ENCODE measurements around the gene AGO1. TPM values are rescaled to one million over a fixed set of nuclear protein-coding genes. Genes with fewer than 3 reads are reported as not detected.

AGO1 gene
- total RNA-seq, 1 donor from 2014 or later, result 35.1 TPM

DNA sequence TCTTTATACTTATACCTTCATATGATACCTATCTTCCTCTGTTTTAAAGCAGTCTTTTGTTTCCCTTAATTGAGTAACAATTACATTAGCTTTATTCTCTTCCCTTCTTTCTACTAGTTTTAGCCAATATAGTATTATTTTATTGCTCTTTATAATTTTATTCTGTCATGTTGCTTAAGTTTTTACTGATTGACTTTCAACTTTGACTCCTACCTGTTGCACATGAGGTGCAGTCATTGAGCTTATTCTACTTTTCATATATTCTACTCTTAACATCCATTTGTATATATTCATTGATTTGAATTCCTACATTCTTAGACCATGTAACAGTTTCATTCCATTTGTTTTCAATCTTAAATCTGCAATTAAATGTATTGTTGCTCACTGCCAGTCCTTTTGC, 97.1 kb downstream of the AGO1 start:
- Histone ChIP-seq H3K36me3 (ENCODE audit: insufficient read depth, low read length) (no peaks in the 10 kb centered on the region), H3K27me3 (ENCODE audit: insufficient read depth, low read length) (no peaks in the 10 kb centered on the region), H3K27ac (ENCODE audit: low read depth, low read length) (no peak overlapping the region), H2AFZ (ENCODE audit: low read depth, low read length) (no peak overlapping the region), H3K79me2 (ENCODE audit: insufficient read depth, low read length) (no peaks in the 10 kb centered on the region), H3K4me1 (ENCODE audit: insufficient read depth, low read length) (no peaks in the 10 kb centered on the region), H4K20me1 (ENCODE audit: insufficient read depth, low read length) (no peaks in the 10 kb centered on the region), H3K9me3 (ENCODE audit: insufficient read depth, low read depth, low read length) (no peaks in the 10 kb centered on the region), H3K9ac (ENCODE audit: low read length) (no peak overlapping the region), H3K4me3 (ENCODE audit: insufficient read depth, low read depth, low read length) (no peak overlapping the region), H3K4me2 (ENCODE audit: low read length) (no peak overlapping the region)
- FAIRE-seq, result no peak
- peaks cover 7% of the 10 kb centered on the region for H3K36me3 Mint-ChIP-seq (ENCODE audit: low read depth, unreplicated experiment)
- no peaks in the 10 kb centered on the region for H3K27me3 Mint-ChIP-seq (ENCODE audit: low read depth, unreplicated experiment)
- no peak overlapping the region for H3K4me3 Mint-ChIP-seq (ENCODE audit: unreplicated experiment)
- TF ChIP-seq, protein P1, sequence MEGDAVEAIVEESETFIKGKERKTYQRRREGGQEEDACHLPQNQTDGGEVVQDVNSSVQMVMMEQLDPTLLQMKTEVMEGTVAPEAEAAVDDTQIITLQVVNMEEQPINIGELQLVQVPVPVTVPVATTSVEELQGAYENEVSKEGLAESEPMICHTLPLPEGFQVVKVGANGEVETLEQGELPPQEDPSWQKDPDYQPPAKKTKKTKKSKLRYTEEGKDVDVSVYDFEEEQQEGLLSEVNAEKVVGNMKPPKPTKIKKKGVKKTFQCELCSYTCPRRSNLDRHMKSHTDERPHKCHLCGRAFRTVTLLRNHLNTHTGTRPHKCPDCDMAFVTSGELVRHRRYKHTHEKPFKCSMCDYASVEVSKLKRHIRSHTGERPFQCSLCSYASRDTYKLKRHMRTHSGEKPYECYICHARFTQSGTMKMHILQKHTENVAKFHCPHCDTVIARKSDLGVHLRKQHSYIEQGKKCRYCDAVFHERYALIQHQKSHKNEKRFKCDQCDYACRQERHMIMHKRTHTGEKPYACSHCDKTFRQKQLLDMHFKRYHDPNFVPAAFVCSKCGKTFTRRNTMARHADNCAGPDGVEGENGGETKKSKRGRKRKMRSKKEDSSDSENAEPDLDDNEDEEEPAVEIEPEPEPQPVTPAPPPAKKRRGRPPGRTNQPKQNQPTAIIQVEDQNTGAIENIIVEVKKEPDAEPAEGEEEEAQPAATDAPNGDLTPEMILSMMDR (IDR thresholded peaks at IDR 0.05; ENCODE audit: insufficient read depth, low read depth, low read length), result no peak
- TF ChIP-seq EZH2 (IDR thresholded peaks at IDR 0.05; ENCODE audit: insufficient read depth, low read length), result no peak
- DNase-seq (ENCODE audit: low read depth), result no peak
- H3K9me3 Mint-ChIP-seq (ENCODE audit: unreplicated experiment), result no peaks in the 10 kb centered on the region
- no peak overlapping the region for H3K27ac Mint-ChIP-seq (ENCODE audit: unreplicated experiment)
- peaks cover 2% of the 10 kb centered on the region for H3K4me1 Mint-ChIP-seq (ENCODE audit: low read depth, unreplicated experiment)

Other genes with a start within 250 kb of the AGO1 start
- gene PSMB2, start 241.7 kb upstream of the AGO1 start, total RNA-seq, result 89.8 and 98.6 TPM in 2 replicates
- gene C1orf216, start 164.3 kb upstream of the AGO1 start, total RNA-seq, result 12.2 and 12.5 TPM in 2 replicates
- gene CLSPN, start 113.2 kb upstream of the AGO1 start, total RNA-seq, result 4.3 and 5.3 TPM in 2 replicates
- 9.8 and 10.0 TPM in 2 replicates for gene AGO4, start 75.2 kb upstream of the AGO1 start, total RNA-seq
- 26.5 and 27.0 TPM in 2 replicates for gene AGO3, start 47.9 kb downstream of the AGO1 start, total RNA-seq
- 0.38 and 0.39 TPM in 2 replicates for gene TEKT2, start 200.9 kb downstream of the AGO1 start, total RNA-seq
- gene ADPRS, start 205.7 kb downstream of the AGO1 start, total RNA-seq, result 28.7 and 32.2 TPM in 2 replicates
- gene COL8A2, start 242.0 kb downstream of the AGO1 start, total RNA-seq, result 3.4 and 10.8 TPM in 2 replicates